GM19468 (cell line): ENCODE measurements around the gene FKBP9.
"Not testable (repeated sequence)": the region's sequence is repeated elsewhere in the genome, so short reads cannot be mapped to it uniquely, and the experiment has no call there.

ENCODE experiments used
- ATAC-seq: cut with Tn5 transposase; IDR thresholded peaks from one replicate; pipeline ENCODE4 v1.9.1; 2021; ENCODE audit warnings: mild to moderate bottlenecking, moderate library complexity, moderate number of reproducible peaks; ENCODE audit not compliant: unreplicated experiment; ENCODE audit errors: extremely low read depth

FKBP9 gene

GRCh38 chr7:32947420-32947983, 9.7 kb upstream of the FKBP9 start:
- ATAC-seq, result no peak

GRCh38 chr7:32948202-32948601, 9.0 kb upstream of the FKBP9 start:
- ATAC-seq, result no peak

GRCh38 chr7:32952876-32953275, 4.4 kb upstream of the FKBP9 start:
- no peak for ATAC-seq

GRCh38 chr7:32958046-32959025, 1.1 kb downstream of the FKBP9 start:
- ATAC-seq, result no peak

- ATAC-seq, result not testable (repeated sequence)
Measured at GRCh38 chr7:32963880-32964301, 6.7 kb downstream of the FKBP9 start.

GRCh38 chr7:32964461-32965159, 7.4 kb downstream of the FKBP9 start:
- ATAC-seq, result peak; percentile 84

- not testable (repeated sequence) for ATAC-seq
Measured at GRCh38 chr7:32966489-32967267, 9.4 kb downstream of the FKBP9 start.

- ATAC-seq, result not testable (repeated sequence)
Measured at GRCh38 chr7:32967268-32967582, 10.0 kb downstream of the FKBP9 start.

- not testable (repeated sequence) for ATAC-seq
Measured at GRCh38 chr7:32971967-32972366, 14.7 kb downstream of the FKBP9 start.

- not testable (repeated sequence) for ATAC-seq
Measured at GRCh38 chr7:32977159-32977558, 19.9 kb downstream of the FKBP9 start.

- not testable (repeated sequence) for ATAC-seq
Measured at GRCh38 chr7:32979246-32979645, 22.0 kb downstream of the FKBP9 start.

GRCh38 chr7:32979902-32980301, 22.7 kb downstream of the FKBP9 start:
- ATAC-seq, result not testable (repeated sequence)

- ATAC-seq, result not testable (repeated sequence)
Measured at GRCh38 chr7:32988148-32988547, 30.9 kb downstream of the FKBP9 start.

GRCh38 chr7:32991068-32991585, 33.9 kb downstream of the FKBP9 start:
- not testable (repeated sequence) for ATAC-seq

- not testable (repeated sequence) for ATAC-seq
Measured at GRCh38 chr7:32991975-32992700, 34.9 kb downstream of the FKBP9 start.

- ATAC-seq, result not testable (repeated sequence)
Measured at GRCh38 chr7:32992750-32993149, 35.5 kb downstream of the FKBP9 start.

- ATAC-seq, result not testable (repeated sequence)
Measured at GRCh38 chr7:32997956-32998355, 40.7 kb downstream of the FKBP9 start.

GRCh38 chr7:32998361-32999171, 41.3 kb downstream of the FKBP9 start:
- not testable (repeated sequence) for ATAC-seq
